GM12864 (cell line): ENCODE results near the gene PRR23B.

Experiments
- DNase-seq: peaks from one replicate; pipeline ENCODE4 v3.0.0-alpha.2; 2011; ENCODE audit warnings: low read depth
- H3K4me3 ChIP-seq: 2 replicates; pipeline ENCODE4 v1.5.1; 2011; ENCODE audit warnings: mild to moderate bottlenecking, low read depth, low read length, control low read depth
- CTCF ChIP-seq: IDR thresholded peaks from 2 replicates; pipeline ENCODE4 v1.5.1; 2011; ENCODE audit warnings: low read depth, mild to moderate bottlenecking, moderate library complexity, low read length, control low read depth, inconsistent platforms; ENCODE audit errors: missing control alignments

PRR23B gene

GRCh38 chr3:139020868-139021234 is at the start of gene PRR23B:
TSS of gene PRR23B (minus strand) at chr3:139020926. CDS start at chr3:139020661, 265 bp downstream.
- no peak for DNase-seq
- TF ChIP-seq CTCF = no peak
- no peak within 1 kb of the TSS for H3K4me3 ChIP-seq

DNA sequence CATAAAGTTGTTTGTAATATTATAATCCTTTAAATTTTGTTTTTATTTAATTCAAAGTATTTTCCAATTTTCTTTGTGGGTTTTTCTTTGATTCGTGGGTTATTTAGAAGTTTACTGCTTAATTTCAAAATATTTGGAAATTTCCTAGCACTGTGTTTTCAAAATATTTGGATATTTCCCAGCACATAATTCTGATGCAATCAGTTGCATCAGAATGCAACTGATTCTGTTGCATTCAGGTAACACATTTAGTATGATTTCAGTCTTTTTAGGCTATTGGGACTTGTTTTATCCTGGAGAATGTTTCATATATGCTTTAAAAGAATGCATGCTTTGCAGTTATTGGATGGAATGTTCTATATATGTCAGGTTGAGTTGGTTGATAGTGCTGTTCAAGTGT is 42.2 kb upstream of the PRR23B start:
- DNase-seq = no peak
- TF ChIP-seq CTCF = no peak
- no peak overlapping the region for H3K4me3 ChIP-seq

DNA sequence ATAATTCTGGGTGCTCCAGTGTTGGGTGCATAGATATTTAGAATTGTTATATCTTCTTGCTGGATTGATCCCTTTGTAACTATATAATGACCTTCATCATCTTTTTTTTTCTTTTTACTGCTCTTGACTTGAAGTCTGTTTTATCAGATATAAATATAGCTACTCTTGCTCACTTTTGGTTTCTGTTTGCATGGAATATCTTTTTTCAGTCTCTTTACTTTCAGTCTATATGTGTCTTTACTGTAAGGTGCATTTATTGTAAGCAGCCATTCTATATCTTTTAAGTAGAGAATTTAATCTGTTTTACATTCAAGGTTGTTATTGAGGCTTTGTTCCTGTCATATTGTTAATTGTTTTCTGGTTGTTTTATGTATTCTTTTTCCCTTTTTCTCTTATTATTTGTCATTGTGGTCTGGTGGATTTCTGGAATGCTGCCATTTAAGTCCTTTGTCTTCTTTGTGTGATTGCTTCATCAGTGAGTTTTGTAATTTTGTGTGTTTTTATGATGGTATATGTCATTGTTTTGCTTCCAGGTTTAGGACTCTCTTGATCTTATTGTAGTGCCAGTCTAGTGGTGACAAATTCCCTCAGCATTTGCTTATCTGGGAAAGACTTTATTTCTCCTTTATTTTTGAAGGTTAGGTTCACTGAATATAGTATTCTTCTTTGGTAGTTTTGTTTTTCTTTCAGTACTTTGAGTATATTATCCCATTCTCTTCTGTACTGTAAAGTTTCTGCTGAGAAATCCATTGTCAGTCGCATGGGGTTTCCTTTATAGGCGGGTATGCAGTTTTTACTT is 32.3 kb upstream of the PRR23B start:
- no peak for TF ChIP-seq CTCF
- H3K4me3 ChIP-seq = no peak overlapping the region
- no peak for DNase-seq

- TF ChIP-seq CTCF = peak; percentile 20
- no peak for DNase-seq
- no peak within 1 kb of the TSS for H3K4me3 ChIP-seq
These were observed 23.9 kb upstream of the PRR23B start, which contains the start of gene PRR23C for GRCh38 chr3:139044366-139045210. TSS of gene PRR23C (minus strand) at chr3:139044892. CDS start at chr3:139044620, 272 bp downstream.

GRCh38 chr3:139043554-139044365 is 23.0 kb upstream of the PRR23B start:
- no peak for TF ChIP-seq CTCF
- H3K4me3 ChIP-seq = no peak overlapping the region
- no peak for DNase-seq

DNA sequence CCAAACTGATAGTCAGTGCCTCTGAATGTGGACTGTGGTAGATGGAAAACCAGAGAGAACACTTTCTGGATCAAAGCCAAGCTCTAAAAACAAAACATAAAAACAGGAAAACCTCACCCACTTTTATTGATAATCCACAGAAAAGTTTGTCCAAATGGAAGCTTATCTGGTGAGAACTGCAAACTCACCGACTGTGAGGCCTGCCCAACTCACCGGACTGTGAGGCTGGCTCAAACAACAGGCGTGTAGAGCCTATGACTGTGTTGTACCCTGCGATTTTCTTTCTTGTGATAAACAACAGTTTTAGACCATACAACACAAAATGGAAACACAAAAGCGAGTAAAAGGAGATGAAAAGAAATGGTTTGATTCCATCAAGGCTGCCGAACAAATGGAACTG is 16.8 kb upstream of the PRR23B start:
- DNase-seq = no peak
- H3K4me3 ChIP-seq = no peak overlapping the region
- TF ChIP-seq CTCF = no peak
